NAMALWA (cell line): ENCODE results near the gene DOK7.

Experiments used
- DNase-seq: peaks from one replicate; pipeline ENCODE4 v3.0.0-alpha.2; 2015; ENCODE audit warnings: low spot score

The DOK7 gene

GRCh38 chr4:3463556-3464348 lies 646 bp downstream of the DOK7 start:
- no peak for DNase-seq

GRCh38 chr4:3464349-3464905 lies 1.3 kb downstream of the DOK7 start:
- DNase-seq: no peak

- DNase-seq: no peak
These were observed 2.0 kb downstream of the DOK7 start for GRCh38 chr4:3464911-3465697.

- no peak for DNase-seq
These were observed 2.9 kb downstream of the DOK7 start for GRCh38 chr4:3465698-3466671.

GRCh38 chr4:3466691-3467600 lies 3.8 kb downstream of the DOK7 start:
- DNase-seq: no peak

GRCh38 chr4:3467601-3468031 lies 4.5 kb downstream of the DOK7 start:
- no peak for DNase-seq

GRCh38 chr4:3468154-3468553 lies 5.0 kb downstream of the DOK7 start:
- DNase-seq: no peak

- no peak for DNase-seq
These were observed 5.7 kb downstream of the DOK7 start for GRCh38 chr4:3468804-3469203.

- no peak for DNase-seq
These were observed 6.5 kb downstream of the DOK7 start for GRCh38 chr4:3469386-3470243.

- no peak for DNase-seq
These were observed 7.4 kb downstream of the DOK7 start for GRCh38 chr4:3470244-3471097.

GRCh38 chr4:3471098-3471760 lies 8.1 kb downstream of the DOK7 start:
- no peak for DNase-seq

- DNase-seq: no peak
These were observed 8.8 kb downstream of the DOK7 start for GRCh38 chr4:3471886-3472285.

- DNase-seq: no peak
These were observed 9.5 kb downstream of the DOK7 start for GRCh38 chr4:3472411-3473141.

GRCh38 chr4:3473181-3473950 lies 10.3 kb downstream of the DOK7 start:
- DNase-seq: no peak

- DNase-seq: no peak
These were observed 11.1 kb downstream of the DOK7 start for GRCh38 chr4:3473996-3474765.
